Mucosa of rectum (tissue), 2 donors: ENCODE measurements around the gene RIPK3.

Experiments
- H3K27ac ChIP-seq, 2 donors: one replicate each; pipeline ENCODE4 v1.7.0; 2013; ENCODE audit warnings: inconsistent platforms in 2 of 2, low read depth in 2 of 2, low read length in 2 of 2
- H3K27me3 ChIP-seq, 2 donors: one replicate each; pipeline ENCODE4 v1.7.0; 2013; ENCODE audit warnings: low read length in 2 of 2; ENCODE audit not compliant: control insufficient read depth in 2 of 2, insufficient read depth in 2 of 2
- H3K36me3 ChIP-seq, 2 donors: one replicate each; pipeline ENCODE4 v1.7.0; 2013; ENCODE audit warnings: low read length in 2 of 2; ENCODE audit not compliant: control insufficient read depth in 2 of 2, insufficient read depth in 2 of 2
- H3K4me1 ChIP-seq, 2 donors: one replicate each; pipeline ENCODE4 v1.7.0; 2013; ENCODE audit warnings: low read length in 2 of 2, mild to moderate bottlenecking in 1 of 2; ENCODE audit not compliant: control insufficient read depth in 2 of 2, insufficient read depth in 2 of 2
- H3K4me3 ChIP-seq, 2 donors: one replicate each; pipeline ENCODE4 v1.7.0; 2013; ENCODE audit warnings: low read length in 2 of 2
- H3K9ac ChIP-seq, 2 donors: one replicate each; pipeline ENCODE4 v1.7.0; 2013; ENCODE audit warnings: low read length in 2 of 2, low read depth in 1 of 2, mild to moderate bottlenecking in 1 of 2
- H3K9me3 ChIP-seq, 2 donors: one replicate each; pipeline ENCODE4 v1.7.0; 2013; ENCODE audit warnings: low read length in 2 of 2; ENCODE audit not compliant: control insufficient read depth in 2 of 2
- donor health status: healthy.
- donor health status: Normal muscosa, but diverticular disease.

RIPK3 gene

GRCh38 chr14:24369907-24370687 lies 30.3 kb upstream of the RIPK3 start:
- peaks cover 16 to 29% of the 10 kb centered on the region in 2 donors for H3K4me1 ChIP-seq
- no peak overlapping the region for H3K9ac ChIP-seq
- H3K27ac ChIP-seq = no peak overlapping the region
- H3K4me3 ChIP-seq = no peak overlapping the region
- H3K9me3 ChIP-seq = no peaks in the 10 kb centered on the region
- H3K27me3 ChIP-seq = peaks cover 0 to 2% of the 10 kb centered on the region in 2 donors
- H3K36me3 ChIP-seq = peaks cover 0 to 3% of the 10 kb centered on the region in 2 donors

DNA sequence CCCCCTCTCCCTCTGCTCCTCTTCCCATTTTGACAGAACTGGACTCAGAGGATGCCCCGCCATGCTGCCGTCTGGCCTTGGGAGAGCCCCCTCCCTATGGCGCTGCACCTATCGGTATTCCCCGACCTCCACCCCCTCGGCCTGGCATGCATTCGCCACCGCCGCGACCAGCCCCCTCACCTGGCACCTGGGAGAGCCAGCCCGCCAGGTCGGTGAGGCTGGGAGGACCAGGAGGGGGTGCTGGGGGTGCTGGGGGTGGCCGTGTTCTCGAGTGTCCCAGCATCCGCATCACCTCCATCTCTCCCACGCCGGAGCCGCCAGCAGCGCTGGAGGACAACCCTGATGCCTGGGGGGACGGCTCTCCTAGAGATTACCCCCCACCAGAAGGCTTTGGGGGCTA lies 29.7 kb upstream of the RIPK3 start:
- Histone ChIP-seq H3K27me3 (peaks cover 0 to 2% of the 10 kb centered on the region in 2 donors), H3K4me3 (peak overlapping the region in 1 of 2 donors; percentile 31), H3K4me1 (peaks cover 17 to 29% of the 10 kb centered on the region in 2 donors), H3K36me3 (peaks cover 0 to 3% of the 10 kb centered on the region in 2 donors), H3K9ac (no peak overlapping the region), H3K9me3 (no peaks in the 10 kb centered on the region), H3K27ac (peak overlapping the region; percentile 52 to 77)

DNA sequence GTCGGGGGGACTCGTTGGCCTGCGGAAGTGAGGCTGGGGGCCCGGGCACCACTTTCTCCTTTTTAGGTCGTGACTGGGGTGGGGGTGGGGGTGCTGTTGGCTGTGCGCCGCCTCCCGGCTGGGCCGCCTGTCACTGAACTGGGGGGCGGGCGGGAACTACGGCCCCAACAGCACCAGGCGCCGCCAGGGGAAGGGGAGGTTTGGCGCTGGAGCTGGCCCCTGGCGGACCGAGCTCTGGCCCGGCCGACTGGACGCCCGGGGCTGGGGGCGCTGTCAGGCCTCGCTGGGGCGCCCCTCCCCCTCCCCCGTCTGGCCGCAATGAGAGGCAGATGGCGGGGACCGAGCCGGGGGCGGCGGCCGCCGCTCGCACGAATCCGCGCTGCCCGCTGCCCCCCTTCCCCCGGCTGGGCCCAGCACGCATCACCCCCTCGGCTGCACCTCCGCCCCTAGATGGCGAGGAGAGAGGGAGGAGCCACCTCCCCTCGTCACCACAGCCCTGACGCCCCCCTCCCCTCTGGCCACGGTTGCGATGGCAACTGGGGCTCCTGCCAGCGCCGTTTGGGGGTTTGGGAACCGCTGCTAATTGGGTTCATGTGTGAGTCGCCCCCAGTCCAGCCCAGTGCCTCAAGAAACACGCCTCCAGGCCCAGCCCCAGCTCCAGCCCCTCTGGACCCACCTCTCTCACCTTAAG lies 28.9 kb upstream of the RIPK3 start:
- H3K4me1 ChIP-seq = peaks cover 17 to 29% of the 10 kb centered on the region in 2 donors
- H3K9ac ChIP-seq = peak overlapping the region; percentile 63 to 79
- H3K27me3 ChIP-seq = peaks cover 0 to 2% of the 10 kb centered on the region in 2 donors
- peak overlapping the region; percentile 61 to 67 for H3K4me3 ChIP-seq
- peak overlapping the region; percentile 77 to 89 for H3K27ac ChIP-seq
- no peaks in the 10 kb centered on the region for H3K9me3 ChIP-seq
- H3K36me3 ChIP-seq = peaks cover 0 to 3% of the 10 kb centered on the region in 2 donors

- peaks cover 0 to 2% of the 10 kb centered on the region in 2 donors for H3K27me3 ChIP-seq
- H3K36me3 ChIP-seq = no peaks in the 10 kb centered on the region
- peak overlapping the region; percentile 61 to 67 for H3K4me3 ChIP-seq
- no peaks in the 10 kb centered on the region for H3K9me3 ChIP-seq
- peaks cover 17 to 29% of the 10 kb centered on the region in 2 donors for H3K4me1 ChIP-seq
- peak overlapping the region; percentile 77 to 89 for H3K27ac ChIP-seq
- H3K9ac ChIP-seq = peak overlapping the region; percentile 63 to 79
Observed at GRCh38 chr14:24368212-24368561, 28.4 kb upstream of the RIPK3 start.

DNA sequence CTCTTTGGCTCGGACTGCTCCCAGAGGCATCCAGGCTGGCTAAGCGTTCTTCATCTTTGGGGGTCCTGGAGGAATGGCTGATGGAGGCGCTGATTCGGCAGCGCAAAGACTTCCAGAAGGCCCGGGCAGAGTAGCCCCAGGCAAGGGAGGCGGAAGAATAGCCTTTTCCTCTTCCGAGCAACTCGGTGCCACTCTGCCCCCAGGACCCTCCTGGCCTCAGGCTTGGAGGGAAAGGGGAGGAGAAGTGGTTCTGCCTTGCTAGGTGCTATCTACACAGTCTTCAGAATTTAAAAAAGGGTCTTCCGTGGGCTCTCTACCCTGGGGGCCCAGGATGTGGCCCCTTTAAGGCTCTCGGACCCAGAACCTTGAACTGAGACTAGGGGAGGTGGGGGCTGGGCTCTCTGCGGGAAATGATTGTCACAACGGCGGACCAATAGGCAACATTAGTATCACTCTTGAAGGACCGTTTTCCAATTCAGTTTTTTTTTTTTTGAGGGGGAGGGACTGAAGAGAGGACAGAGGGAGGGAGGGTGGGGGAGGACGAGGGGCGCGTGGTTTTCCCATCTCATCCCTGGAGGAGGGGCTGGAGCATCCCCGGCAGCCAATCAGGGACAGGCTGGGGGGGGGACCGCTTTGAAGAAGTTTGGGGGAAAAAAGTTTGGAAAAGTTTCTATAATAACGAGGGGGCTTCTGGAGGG lies 27.9 kb upstream of the RIPK3 start, which contains the start of gene NFATC4:
TSS of gene NFATC4 (plus strand) at position 671 of the 698 bp plus-strand sequence. CDS start 157 bp downstream, outside the sequence.
- no peaks in the 10 kb centered on the region for H3K9me3 ChIP-seq
- peaks cover 17 to 29% of the 10 kb centered on the region in 2 donors for H3K4me1 ChIP-seq
- H3K9ac ChIP-seq = peak within 1 kb of the TSS; percentile 63 to 79
- H3K27ac ChIP-seq = peak within 1 kb of the TSS; percentile 89 to 91
- no peaks in the 10 kb centered on the region for H3K36me3 ChIP-seq
- peak within 1 kb of the TSS; percentile 75 to 77 for H3K4me3 ChIP-seq
- peaks cover 0 to 2% of the 10 kb centered on the region in 2 donors for H3K27me3 ChIP-seq

- Histone ChIP-seq H3K9ac (peak overlapping the region; percentile 60 to 70), H3K4me1 (peaks cover 17 to 29% of the 10 kb centered on the region in 2 donors)
Observed at GRCh38 chr14:24366721-24367513, 27.1 kb upstream of the RIPK3 start.

GRCh38 chr14:24366413-24366720 lies 26.6 kb upstream of the RIPK3 start:
- Histone ChIP-seq H3K36me3 (no peaks in the 10 kb centered on the region), H3K4me1 (peaks cover 17 to 29% of the 10 kb centered on the region in 2 donors), H3K27ac (peak overlapping the region; percentile 89 to 91), H3K9me3 (no peaks in the 10 kb centered on the region), H3K9ac (peak overlapping the region; percentile 60 to 70), H3K4me3 (peak overlapping the region; percentile 72 to 77), H3K27me3 (peaks cover 0 to 2% of the 10 kb centered on the region in 2 donors)

More at GRCh38 chr14:24366721-24367513, 27.1 kb upstream of the RIPK3 start:
- peaks cover 0 to 2% of the 10 kb centered on the region in 2 donors for H3K27me3 ChIP-seq
- no peaks in the 10 kb centered on the region for H3K36me3 ChIP-seq
- H3K4me3 ChIP-seq = peak overlapping the region; percentile 75 to 77
- H3K27ac ChIP-seq = peak overlapping the region; percentile 89 to 91
- no peaks in the 10 kb centered on the region for H3K9me3 ChIP-seq

DNA sequence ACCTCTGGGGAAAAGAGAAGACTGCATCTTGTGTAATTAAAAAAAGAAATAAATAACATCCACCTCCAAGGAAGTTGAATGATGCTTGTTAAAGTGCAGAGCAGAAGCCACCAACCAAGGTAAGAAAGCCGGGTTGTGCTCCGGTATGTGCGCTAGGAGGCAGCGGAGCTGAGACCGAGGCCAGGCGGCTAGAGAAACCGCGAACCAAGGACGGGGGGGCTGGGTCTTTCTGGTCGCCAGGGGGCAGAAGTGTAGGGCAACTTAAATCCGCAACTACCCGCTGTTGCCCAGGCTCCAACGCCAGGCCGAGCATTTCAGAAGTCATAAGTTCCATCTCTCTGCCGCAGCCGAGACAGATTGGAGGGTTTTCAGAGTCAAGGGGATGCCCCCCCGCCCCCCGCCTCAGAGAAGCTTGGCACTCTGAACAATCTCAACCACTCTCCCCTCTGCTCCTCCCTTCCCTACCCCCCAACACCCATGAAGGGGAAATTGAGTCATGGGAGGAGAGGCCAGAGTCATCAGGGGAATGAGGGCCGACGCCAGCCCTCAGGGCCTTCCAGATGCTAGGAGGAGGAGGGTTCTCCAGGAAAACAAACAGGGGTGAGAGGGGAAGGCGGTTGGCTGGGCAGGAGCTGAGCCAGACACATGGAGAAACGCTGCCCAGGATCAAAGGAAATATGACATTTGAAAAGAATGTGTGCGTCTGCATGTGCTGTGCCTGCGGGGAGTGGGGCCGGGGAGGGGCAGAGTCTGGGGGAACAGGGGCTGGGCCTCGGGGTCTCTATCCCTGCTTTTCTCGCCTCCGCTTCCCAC lies 26.0 kb upstream of the RIPK3 start:
- H3K4me1 ChIP-seq = peaks cover 17 to 29% of the 10 kb centered on the region in 2 donors
- H3K27me3 ChIP-seq = peaks cover 0 to 2% of the 10 kb centered on the region in 2 donors
- peak overlapping the region; percentile 89 to 91 for H3K27ac ChIP-seq
- H3K36me3 ChIP-seq = no peaks in the 10 kb centered on the region
- H3K9ac ChIP-seq = peak overlapping the region; percentile 60 to 70
- no peaks in the 10 kb centered on the region for H3K9me3 ChIP-seq
- H3K4me3 ChIP-seq = peak overlapping the region; percentile 72 to 77

GRCh38 chr14:24364841-24365240 lies 25.1 kb upstream of the RIPK3 start:
- peaks cover 17 to 29% of the 10 kb centered on the region in 2 donors for H3K4me1 ChIP-seq
- no peaks in the 10 kb centered on the region for H3K9me3 ChIP-seq
- H3K9ac ChIP-seq = no peak overlapping the region
- H3K4me3 ChIP-seq = no peak overlapping the region
- no peak overlapping the region for H3K27ac ChIP-seq
- H3K27me3 ChIP-seq = peaks cover 0 to 2% of the 10 kb centered on the region in 2 donors
- no peaks in the 10 kb centered on the region for H3K36me3 ChIP-seq
